B cell (primary cell): Measurements from ENCODE around the gene RPL13.

ENCODE experiments used
- CTCF ChIP-seq: fragments of 200-600 bp; IDR thresholded peaks from one replicate; pipeline ENCODE4 v1.8.0; 2022; ENCODE audit warnings: antibody characterized with exemption, mild to moderate bottlenecking
- EZH2 ChIP-seq: IDR thresholded peaks from 2 replicates; pipeline ENCODE4 v1.6.1; 2012; ENCODE audit warnings: borderline replicate concordance, low read depth, mild to moderate bottlenecking, moderate library complexity, low read length; ENCODE audit not compliant: insufficient read depth, poor library complexity, severe bottlenecking

- TF ChIP-seq CTCF (no peak), EZH2 (no peak)
These were observed 12.6 kb upstream of the RPL13 start for GRCh38 chr16:89547860-89548259.
